HepG2 (cell line): Measurements from ENCODE around the gene KCNQ1OT1. TPM values are rescaled to one million over a fixed set of nuclear protein-coding genes. Genes with fewer than 3 reads are reported as not detected.

ENCODE experiments used
- ATAC-seq: fragments of 200-7000 bp; cut with Tn5 transposase; 3 replicates; pipeline ENCODE4 v1.9.1; 2020; ENCODE audit warnings: mild to moderate bottlenecking, moderate library complexity
- BruUV-seq: library from RNA; stranded (reverse); fragments of 400-500 nt; replicated peaks from 2 replicates; lab custom pipeline; 2021; lab: Mats Ljungman, UMichigan
- CTCF ChIA-PET: fragments of 300-600 bp; formaldehyde crosslinking; extraction: SDS; loops from one replicate; lab custom pipeline; 2021; ENCODE audit warnings: low total read pairs, inconsistent platforms, low intra/inter-chr PET ratio; lab: Yijun Ruan, JAX
- POLR2A ChIA-PET: fragments of 350-600 bp; sonication (Branson Sonifier 250); formaldehyde crosslinking; loops from one replicate; lab custom pipeline; 2020; ENCODE audit warnings: antibody characterized with exemption, inconsistent platforms; lab: Yijun Ruan, JAX
- DNase-seq: peaks from one replicate; pipeline ENCODE4 v3.0.0-alpha.2; 2015; ENCODE audit warnings: low spot score
- FAIRE-seq: peaks from 3 replicates; lab custom pipeline; 2011; peaks lifted over from hg19 to GRCh38; lab: Jason Lieb, UNC
- H2AFZ ChIP-seq: one replicate; pipeline ENCODE4 v1.6.1; 2011; ENCODE audit warnings: low read length, inconsistent platforms
- H3K27ac ChIP-seq: fragments of 300-600 bp; 3 replicates; pipeline ENCODE4 v1.8.0; 2011; ENCODE audit warnings: mixed run types, mild to moderate bottlenecking, mixed read lengths, low read length, inconsistent platforms; ENCODE audit not compliant: insufficient read depth; ENCODE audit errors: extremely low read length
- H3K27me3 ChIP-seq, 2 experiments: fragments of 200-600 bp in 1 of 2; 2 replicates in 1 of 2; 3 replicates in 1 of 2; pipeline versions ENCODE4 v1.6.0 to v1.8.0; 2011; ENCODE audit warnings: low read length in 2 of 2, mild to moderate bottlenecking in 2 of 2, moderate library complexity in 2 of 2, inconsistent platforms in 1 of 2; ENCODE audit not compliant: insufficient read depth in 2 of 2, control insufficient read depth in 1 of 2
- H3K36me3 ChIP-seq, 2 experiments: fragments of 200-600 bp in 1 of 2; replicated peaks in 1 of 2; 2 replicates in 1 of 2; 3 replicates in 1 of 2; pipeline versions ENCODE4 v1.5.1 to v1.8.0; 2011; ENCODE audit warnings: low read length in 2 of 2, inconsistent platforms in 1 of 2; ENCODE audit not compliant: insufficient read depth in 2 of 2, control insufficient read depth in 1 of 2
- H3K4me1 ChIP-seq: 2 replicates; pipeline ENCODE4 v1.5.1; 2012; ENCODE audit warnings: low read length, inconsistent platforms; ENCODE audit not compliant: insufficient read depth
- H3K4me2 ChIP-seq: 2 replicates; pipeline ENCODE4 v1.6.0; 2011; ENCODE audit warnings: low read depth, low read length, inconsistent platforms
- H3K4me3 ChIP-seq, 3 experiments: fragments of 200-600 bp in 1 of 3; sonication (generic), shearing (Covaris generic) in 1 of 3; replicated peaks in 1 of 3; 2 replicates each; pipeline ENCODE4 v1.5.1; 2011 to 2016; ENCODE audit warnings: low read length in 3 of 3, inconsistent platforms in 2 of 3, low read depth in 2 of 3, mild to moderate bottlenecking in 2 of 3, control low read depth in 1 of 3, mixed read lengths in 1 of 3; ENCODE audit not compliant: insufficient read depth in 1 of 3
- H3K79me2 ChIP-seq: one replicate; pipeline ENCODE4 v1.6.1; 2011; ENCODE audit warnings: low read length, inconsistent platforms; ENCODE audit not compliant: insufficient read depth
- H3K9ac ChIP-seq: 2 replicates; pipeline ENCODE4 v1.6.0; 2011; ENCODE audit warnings: mild to moderate bottlenecking, low read depth, low read length, inconsistent platforms; ENCODE audit not compliant: insufficient read depth
- H3K9me3 ChIP-seq: 2 replicates; pipeline ENCODE4 v1.5.1; 2012; ENCODE audit warnings: mild to moderate bottlenecking, low read length
- H4K20me1 ChIP-seq: 2 replicates; pipeline ENCODE4 v1.6.0; 2011; ENCODE audit warnings: inconsistent platforms, mild to moderate bottlenecking, low read length, moderate library complexity; ENCODE audit not compliant: insufficient read depth
- ARID5B ChIP-seq: IDR thresholded peaks from 2 replicates; pipeline ENCODE4 v1.4.0; 2020; ENCODE audit warnings: mild to moderate bottlenecking, missing genetic modification reagents
- FOXP4 ChIP-seq: sonication (generic); formaldehyde crosslinking; IDR thresholded peaks from 2 replicates; pipeline ENCODE4 v1.4.0; 2020; ENCODE audit warnings: missing genetic modification reagents
- HNRNPL ChIP-seq: fragments of 200-400 bp; formaldehyde crosslinking; IDR thresholded peaks from 2 replicates; pipeline ENCODE4 v1.6.1; 2017; ENCODE audit warnings: mild to moderate bottlenecking, low read depth, low read length
- KLF6 ChIP-seq: IDR thresholded peaks from 2 replicates; pipeline ENCODE4 v1.8.0; 2016; ENCODE audit warnings: missing biosample characterization, missing genetic modification reagents
- MXI1 ChIP-seq: IDR thresholded peaks from 3 replicates; pipeline ENCODE4 v1.6.1; 2012; ENCODE audit warnings: low read depth, low read length, inconsistent platforms, borderline replicate concordance
- RFXANK ChIP-seq: IDR thresholded peaks from 2 replicates; pipeline ENCODE4 v1.6.1; 2016
- WGBS: methylation state at CpG from one replicate; pipeline ENCODE4 v1.1.6; 2017; ENCODE audit warnings: low lambda C conversion rate; 5-methylcytosine and 5-hydroxymethylcytosine counted together
- in situ Hi-C: cut with HindIII; loops from 2 replicates; pipeline ENCODE4 v1.10.0; 2017; ENCODE audit warnings: low pct_unique_long_range_greater_than_20kb; ENCODE audit not compliant: extremely low pct_ligation_motif_present
- intact Hi-C: fragments of 100-400 bp; cut with micrococcal nuclease; formaldehyde crosslinking; loops from one replicate; pipeline ENCODE4 v1.10.0; 2022; ENCODE audit not compliant: unreplicated experiment
- polyA plus RNA-seq, 8 experiments: library from polyadenylated mRNA; depleted of rRNA in 3 of 8; stranded (reverse) in 7 of 8; unstranded in 1 of 8; fragments of >200 nt; fragmentation: Illumina TruSeq in 4 of 8; extraction: Trizol in 4 of 8; gene quantifications; 2 replicates each; pipeline versions ENCODE4 v1.2.1 to v1.2.3, GENCODE V29; 2011 to 2016; ENCODE audit warnings: low read depth in 4 of 8, missing spikeins in 1 of 8, mixed read lengths in 1 of 8; ENCODE audit not compliant: insufficient read depth in 1 of 8
- total RNA-seq, 5 experiments: library from RNA; depleted of rRNA; stranded (reverse); fragments of >200 nt; fragmentation: Illumina TruSeq; extraction: Trizol; gene quantifications; 2 replicates each; pipeline ENCODE4 v1.2.3, GENCODE V29; 2016; ENCODE audit warnings: low read depth in 1 of 5

The KCNQ1OT1 gene
- total and polyA plus RNA-seq, 2 of the 13 experiments (the other 11 are each of a cell fraction or from before 2014, with no cell fraction given): 1.3 to 18.9 TPM

GRCh38 chr11:2577991-2578928, 121.5 kb downstream of the KCNQ1OT1 start:
- Histone ChIP-seq H4K20me1 (no peaks in the 10 kb centered on the region), H3K4me3 (no peak overlapping the region), H2AFZ (no peak overlapping the region), H3K4me1 (no peaks in the 10 kb centered on the region), H3K4me2 (no peak overlapping the region), H3K27me3 (peaks cover 25 to 93% of the 10 kb centered on the region in 2 experiments), H3K9ac (no peak overlapping the region), H3K36me3 (no peaks in the 10 kb centered on the region), H3K27ac (no peak overlapping the region), H3K79me2 (no peaks in the 10 kb centered on the region), H3K9me3 (no peaks in the 10 kb centered on the region)
- FAIRE-seq (no peak), DNase-seq (no peak), ATAC-seq (0 out of 3 replicates have a peak, but pooled peaks have one; percentile 5)
- TF ChIP-seq HNRNPL: 0 out of 2 replicates have a peak, but pooled peaks have one; percentile 30
- TF ChIP-seq KLF6: no peak
- in situ Hi-C loops: no loop called here
- BruUV-seq: no TSS peak
- 21% methylated on average over 6 of the region's 22 CpGs for WGBS
- intact Hi-C loops: no loop called here
- ChIA-PET CTCF (no interaction called here), POLR2A (no interaction called here)

DNA sequence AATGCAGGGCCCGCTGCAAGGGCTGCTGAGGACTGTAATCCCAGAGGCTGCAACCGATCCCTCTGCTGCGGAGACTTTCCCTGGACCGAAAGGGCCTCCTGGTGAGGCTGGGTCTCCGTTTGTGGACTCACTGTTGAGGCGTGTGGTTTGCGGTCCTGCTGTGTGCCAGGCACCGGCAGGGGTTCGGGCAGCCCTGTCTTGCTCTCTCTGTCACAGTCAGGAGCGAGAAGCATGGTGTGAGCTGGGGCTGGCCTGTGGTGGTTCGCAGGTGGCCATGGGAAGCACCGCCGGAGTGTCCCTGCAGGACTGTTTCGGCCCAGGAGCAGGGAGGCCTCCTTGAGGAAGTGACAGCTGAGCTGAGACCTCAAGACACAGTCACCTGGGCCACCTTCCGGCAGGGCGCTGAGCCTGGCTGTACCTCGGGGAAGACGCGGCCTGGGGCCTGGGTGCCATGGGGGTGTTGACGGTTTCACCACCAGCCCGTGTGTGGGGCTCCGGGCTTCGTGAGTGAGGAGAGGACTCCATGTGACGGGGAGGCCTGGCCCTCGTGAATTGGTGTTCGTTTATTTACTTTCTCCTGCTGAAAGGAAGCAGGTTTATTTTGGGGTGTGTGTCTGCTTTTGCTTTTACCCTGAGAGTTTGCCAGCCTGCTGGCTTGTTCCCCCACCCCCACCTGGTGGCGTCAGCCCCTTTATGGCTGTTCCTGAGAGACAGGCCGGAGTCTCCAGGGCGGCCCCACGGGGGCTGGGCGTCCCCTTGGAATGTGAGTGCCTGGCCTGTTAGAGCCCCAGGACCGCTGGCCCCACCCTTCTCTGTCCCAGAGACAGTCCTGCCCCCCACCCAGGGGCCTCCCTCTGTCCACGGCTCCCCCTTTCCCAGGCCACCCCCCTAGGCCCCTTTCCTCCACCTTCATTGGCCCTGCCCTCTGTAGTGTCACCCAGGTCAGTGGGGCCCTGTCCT, 122.5 kb downstream of the KCNQ1OT1 start:
- no peaks in the 10 kb centered on the region for H3K9me3 ChIP-seq
- H3K9ac ChIP-seq: no peak overlapping the region
- in situ Hi-C loops (no loop called here), intact Hi-C loops (no loop called here)
- FAIRE-seq (no peak), ATAC-seq (no peak), DNase-seq (no peak)
- POLR2A ChIA-PET: no interaction called here
- no peaks in the 10 kb centered on the region for H4K20me1 ChIP-seq
- no TSS peak for BruUV-seq
- H3K27ac ChIP-seq: no peak overlapping the region
- no peaks in the 10 kb centered on the region for H3K36me3 ChIP-seq
- H3K4me2 ChIP-seq: no peak overlapping the region
- CTCF ChIA-PET: no interaction called here
- H3K4me1 ChIP-seq: no peaks in the 10 kb centered on the region
- WGBS: 60% methylated on average over 21 of the region's 33 CpGs
- peaks cover 22 to 95% of the 10 kb centered on the region in 2 experiments for H3K27me3 ChIP-seq
- no peak overlapping the region for H3K4me3 ChIP-seq
- no peak overlapping the region for H2AFZ ChIP-seq
- no peaks in the 10 kb centered on the region for H3K79me2 ChIP-seq
- no peak for TF ChIP-seq RFXANK
- no peak for TF ChIP-seq FOXP4 (CRISPR knock-in tag)
- TF ChIP-seq MXI1: no peak
- TF ChIP-seq ARID5B (CRISPR knock-in tag): no peak
